GM04503 (cell line): ENCODE results near the gene LEMD2.
A peak's percentile ranks its signal among the peaks of the same experiment; 100 is the strongest.
"Not testable (repeated sequence)": the region's sequence is repeated elsewhere in the genome, so short reads cannot be mapped to it uniquely, and the experiment has no call there.

Source experiments
- DNase-seq: peaks from one replicate; pipeline ENCODE4 v3.0.0-alpha.2; 2012; ENCODE audit warnings: low read depth

Gene LEMD2

DNA sequence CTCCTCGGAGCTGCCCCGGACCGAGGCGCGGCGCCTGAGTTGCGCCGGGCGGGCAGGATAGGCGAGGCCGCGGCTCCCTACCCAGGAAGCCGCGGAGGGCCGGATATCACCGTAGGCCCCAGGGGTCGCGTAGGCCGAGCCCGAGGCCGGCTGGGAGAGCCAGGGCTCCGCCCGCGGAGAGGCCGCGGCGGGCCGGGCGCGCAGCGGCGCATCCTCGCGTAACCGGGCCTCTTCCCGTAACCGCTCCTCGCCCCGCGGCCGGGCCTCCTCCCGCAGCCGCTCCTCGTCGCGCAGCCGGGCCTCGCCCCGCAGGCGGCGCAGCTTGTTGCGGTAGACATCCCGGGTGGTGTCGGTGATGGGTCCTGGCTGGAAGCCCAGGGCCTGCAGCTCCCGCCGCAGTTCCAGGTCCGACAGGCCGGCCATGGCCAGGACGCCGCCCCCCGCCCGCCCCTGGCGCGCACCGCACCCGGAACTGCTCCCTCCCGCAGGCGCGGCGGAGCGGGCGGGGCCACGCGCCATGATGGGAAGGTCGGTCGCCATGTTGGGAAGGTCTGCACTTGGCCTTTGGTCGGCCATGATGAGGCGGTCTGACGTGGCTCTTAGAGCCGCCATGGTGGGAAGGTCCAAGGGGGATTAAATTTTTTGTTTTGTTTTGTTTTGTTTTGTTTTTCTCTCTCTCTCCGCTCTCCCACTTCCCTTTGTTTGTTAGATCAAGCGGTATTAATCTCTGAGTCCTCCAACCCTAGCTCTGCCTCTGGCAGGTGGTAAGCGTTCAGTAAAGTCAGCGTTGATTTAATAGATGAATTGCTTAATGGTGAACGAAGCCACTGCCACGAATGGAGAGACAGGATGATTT, at the start of gene LEMD2:
Gene LEMD2 (minus strand): TSS at position 437 of the 856 bp plus-strand sequence. CDS start 14 bp downstream, at position 423.
- peak; percentile 56 for DNase-seq

GRCh38 chr6:33837971-33838665, 49.2 kb upstream of the LEMD2 start:
- peak; percentile 24 for DNase-seq

DNA sequence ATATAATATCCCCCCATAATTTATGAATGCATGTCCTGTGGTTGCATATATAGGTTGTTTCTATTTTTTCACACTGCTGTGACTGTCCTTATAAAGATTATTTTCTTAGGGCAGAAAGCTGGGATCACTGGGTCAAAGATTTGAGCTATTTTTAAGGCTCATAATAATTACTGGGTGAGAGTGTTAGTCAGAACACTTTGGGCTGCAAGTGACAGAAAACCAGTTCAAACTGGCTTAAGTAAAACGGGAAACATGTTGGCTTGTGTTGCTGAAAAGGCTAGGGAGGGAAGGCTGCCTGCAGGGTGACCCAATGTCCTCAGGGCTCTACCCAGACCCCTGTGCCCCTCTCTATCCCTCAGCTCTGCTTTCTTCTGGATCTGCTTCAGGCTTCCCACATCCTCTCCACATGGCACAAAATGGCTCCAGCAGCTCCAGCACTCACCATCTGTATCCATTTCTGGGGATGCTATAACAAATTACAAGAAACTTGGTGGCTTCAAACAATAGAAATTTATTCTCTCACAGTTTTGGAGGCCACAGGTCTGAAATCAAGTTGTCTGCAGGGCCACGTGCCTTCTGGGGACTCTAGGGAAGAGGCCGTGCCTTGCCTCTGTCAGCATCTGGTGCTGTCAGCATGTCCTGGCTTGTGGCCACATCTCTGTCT, 48.0 kb upstream of the LEMD2 start:
- no peak for DNase-seq

DNA sequence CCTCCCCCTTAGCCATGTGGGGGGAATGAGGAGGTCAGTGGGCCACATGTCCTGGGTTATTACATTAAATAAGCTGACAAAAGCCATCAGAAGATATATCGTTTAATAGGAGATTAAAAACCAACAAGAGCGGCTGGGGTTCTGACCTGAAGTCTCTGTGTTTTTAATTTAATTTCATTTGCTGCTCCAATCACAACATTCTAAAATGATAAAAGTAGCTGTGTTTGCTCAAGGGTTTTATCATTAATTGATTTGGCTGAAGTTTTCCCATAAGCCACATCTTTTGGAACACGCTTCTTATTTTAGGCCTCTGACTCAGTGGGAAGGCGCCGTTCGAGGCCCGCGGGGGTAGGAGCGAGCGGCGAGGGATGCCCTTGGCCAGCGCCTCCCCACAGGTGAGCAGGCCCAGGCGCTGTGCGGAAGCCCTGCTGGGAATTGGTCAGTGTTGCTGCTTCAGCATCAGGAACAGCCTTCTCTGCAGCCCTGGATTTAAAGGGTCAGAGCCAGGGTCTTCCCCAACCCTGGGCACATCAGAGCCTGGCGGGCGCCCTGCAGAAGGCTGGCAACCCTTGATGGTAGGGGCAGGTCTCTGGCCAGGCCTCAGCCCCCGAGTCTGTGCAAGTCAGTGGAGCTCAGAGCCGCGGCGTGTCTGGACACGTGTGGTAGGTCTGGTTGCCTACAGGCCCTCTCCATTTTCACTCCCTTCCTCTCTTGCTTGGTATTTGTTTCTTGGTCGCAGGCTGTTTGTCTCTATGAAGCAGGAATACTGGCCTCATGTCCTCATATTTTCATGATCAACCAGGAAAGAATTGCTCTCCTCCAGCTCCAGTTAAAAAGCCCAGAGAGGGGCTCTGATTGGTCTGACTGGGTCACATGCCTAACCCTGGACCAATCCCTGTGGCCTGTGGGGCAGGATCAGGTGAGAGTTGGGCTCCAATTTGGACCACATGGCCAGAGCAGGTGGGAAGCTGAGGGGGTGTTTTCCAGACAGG, 45.8 kb upstream of the LEMD2 start:
- no peak for DNase-seq

- DNase-seq: no peak
Observed at GRCh38 chr6:33833599-33833998, 44.7 kb upstream of the LEMD2 start.

- DNase-seq: not testable (repeated sequence)
Observed at GRCh38 chr6:33832831-33833230, 43.9 kb upstream of the LEMD2 start.

DNA sequence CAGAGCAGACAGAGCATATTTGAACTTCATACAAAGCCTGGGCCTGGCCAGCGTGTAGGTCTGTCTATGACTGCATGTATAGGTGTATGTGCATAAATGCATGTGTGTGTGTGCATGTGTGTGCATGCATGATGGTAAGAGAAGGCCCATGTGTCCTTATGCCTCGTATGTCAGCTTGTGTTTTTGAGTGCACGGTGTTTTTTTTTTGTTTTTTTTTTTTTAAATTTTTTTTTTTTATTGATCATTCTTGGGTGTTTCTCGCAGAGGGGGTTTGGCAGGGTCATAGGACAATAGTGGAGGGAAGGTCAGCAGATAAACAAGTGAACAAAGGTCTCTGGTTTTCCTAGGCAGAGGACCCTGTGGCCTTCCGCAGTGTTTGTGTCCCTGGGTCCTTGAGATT, 42.8 kb upstream of the LEMD2 start:
- not testable (repeated sequence) for DNase-seq

GRCh38 chr6:33830635-33831240, 41.8 kb upstream of the LEMD2 start:
- no peak for DNase-seq

GRCh38 chr6:33828764-33829731, 40.1 kb upstream of the LEMD2 start:
- DNase-seq: no peak

- DNase-seq: no peak
Observed at GRCh38 chr6:33828452-33828763, 39.5 kb upstream of the LEMD2 start.

DNA sequence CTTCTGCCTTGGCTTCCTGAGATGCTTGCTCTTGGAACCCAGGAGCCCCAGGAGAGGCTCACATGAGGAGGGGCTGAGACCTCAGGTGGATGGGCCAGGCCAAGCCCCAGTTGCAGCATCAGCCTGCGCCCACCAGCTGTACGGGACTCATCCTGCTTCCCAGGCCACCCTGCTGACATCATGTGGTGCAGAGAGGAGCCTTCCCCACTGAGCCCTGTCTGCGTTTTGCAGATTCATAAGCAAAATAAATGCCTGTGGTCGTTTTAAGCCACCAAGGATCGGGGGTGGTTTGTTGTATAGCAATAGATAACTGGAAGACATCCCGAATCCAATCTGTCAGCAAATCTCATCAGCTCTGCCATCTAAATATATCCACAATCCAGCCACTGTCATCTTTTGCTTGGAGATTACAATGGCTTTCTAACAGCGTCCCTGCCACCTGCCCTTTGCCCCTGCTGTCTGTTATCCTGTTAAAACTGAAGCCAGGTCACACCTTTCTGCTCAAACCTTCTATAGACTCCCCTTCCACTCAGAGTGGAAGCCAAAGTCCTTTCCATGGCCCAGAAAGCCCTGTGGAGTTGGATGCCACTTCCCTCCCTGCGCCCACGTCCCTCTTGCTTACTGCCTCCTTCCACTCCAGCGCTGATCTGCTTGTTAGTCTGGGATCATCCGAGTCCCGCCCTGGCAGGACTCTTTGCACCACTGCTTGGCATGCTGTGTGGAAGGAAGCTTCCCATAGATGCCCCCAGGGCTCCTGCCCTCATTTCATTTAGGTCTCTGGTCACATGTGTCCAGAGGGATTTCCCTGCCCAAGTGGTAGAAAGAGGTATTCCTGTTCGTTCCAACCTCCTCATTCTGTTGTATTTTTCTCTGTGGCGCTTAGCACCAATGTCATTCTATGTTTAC, 38.9 kb upstream of the LEMD2 start:
- DNase-seq: no peak

- DNase-seq: no peak
Observed at GRCh38 chr6:33826537-33826936, 37.6 kb upstream of the LEMD2 start.

GRCh38 chr6:33824461-33825154, 35.7 kb upstream of the LEMD2 start:
- DNase-seq: no peak

- DNase-seq: no peak
Observed at GRCh38 chr6:33823806-33824205, 34.9 kb upstream of the LEMD2 start.

DNA sequence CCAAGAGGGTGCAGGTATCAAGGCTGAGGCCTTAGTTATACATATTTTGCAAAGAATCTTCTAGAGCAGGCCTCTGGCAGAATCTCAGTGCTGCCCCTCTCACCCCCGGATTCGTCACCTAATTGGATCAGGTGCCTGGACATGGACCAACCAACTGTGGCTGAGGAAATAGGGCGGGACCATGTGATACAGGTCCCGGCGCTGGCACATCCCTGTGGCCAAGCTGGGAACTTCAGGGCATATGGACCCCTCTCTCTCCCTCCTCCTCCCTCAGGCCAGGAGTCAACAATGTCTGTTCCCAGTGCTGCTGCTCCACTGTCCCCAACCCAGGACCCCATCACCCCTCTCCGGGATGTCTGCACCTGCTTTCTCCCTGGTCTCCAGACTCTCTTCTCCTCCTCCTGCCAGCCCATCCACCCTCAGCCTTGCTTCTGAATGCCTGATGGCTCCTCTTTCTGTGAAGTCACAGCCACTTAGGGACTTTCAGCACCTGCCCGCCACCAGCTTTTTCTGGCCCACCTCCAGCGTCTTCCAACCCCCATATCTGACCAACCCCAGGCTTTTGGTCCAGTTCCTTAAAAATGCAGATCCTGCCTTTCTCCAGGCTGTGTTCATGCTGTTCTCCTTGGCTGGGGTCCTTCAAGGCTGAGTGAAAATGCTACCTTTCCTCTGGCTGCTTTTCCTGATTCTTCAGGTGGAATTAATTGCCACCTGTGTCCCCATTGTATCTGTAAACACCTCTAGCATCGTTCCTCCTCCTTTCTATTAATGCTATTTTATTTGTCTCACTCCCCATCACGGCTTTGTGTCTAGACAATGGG, 33.9 kb upstream of the LEMD2 start:
- no peak for DNase-seq

GRCh38 chr6:33820784-33821520, 32.0 kb upstream of the LEMD2 start:
- DNase-seq: no peak

DNA sequence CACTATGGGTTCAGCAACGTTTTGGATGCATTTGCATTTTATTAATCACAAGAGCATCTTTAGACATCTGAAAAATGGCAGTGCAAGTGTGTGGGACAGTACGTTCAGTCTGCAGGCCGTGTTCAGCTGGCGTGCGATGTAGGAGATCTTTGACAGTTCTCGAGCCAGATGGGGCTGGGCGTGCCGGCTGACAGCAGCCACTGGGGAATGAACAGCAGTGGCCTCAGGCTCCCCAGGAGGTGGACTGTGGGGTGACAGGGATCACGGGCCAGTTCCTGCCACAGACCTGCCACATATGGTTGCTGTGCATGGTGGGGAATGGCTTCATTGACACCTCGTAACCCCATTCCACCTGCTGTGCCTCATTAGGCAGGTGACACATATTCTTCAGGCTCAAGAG, 31.3 kb upstream of the LEMD2 start:
- DNase-seq: no peak
